Measurements from ENCODE around the gene SELENBP1. TPM values are rescaled to one million over a fixed set of nuclear protein-coding genes. Genes with fewer than 3 reads are reported as not detected.
A peak's percentile ranks its signal among the peaks of the same experiment; 100 is the strongest.

Gene SELENBP1
- total RNA-seq, 1 experiment from 2014 or later, result 7.8 TPM

DNA sequence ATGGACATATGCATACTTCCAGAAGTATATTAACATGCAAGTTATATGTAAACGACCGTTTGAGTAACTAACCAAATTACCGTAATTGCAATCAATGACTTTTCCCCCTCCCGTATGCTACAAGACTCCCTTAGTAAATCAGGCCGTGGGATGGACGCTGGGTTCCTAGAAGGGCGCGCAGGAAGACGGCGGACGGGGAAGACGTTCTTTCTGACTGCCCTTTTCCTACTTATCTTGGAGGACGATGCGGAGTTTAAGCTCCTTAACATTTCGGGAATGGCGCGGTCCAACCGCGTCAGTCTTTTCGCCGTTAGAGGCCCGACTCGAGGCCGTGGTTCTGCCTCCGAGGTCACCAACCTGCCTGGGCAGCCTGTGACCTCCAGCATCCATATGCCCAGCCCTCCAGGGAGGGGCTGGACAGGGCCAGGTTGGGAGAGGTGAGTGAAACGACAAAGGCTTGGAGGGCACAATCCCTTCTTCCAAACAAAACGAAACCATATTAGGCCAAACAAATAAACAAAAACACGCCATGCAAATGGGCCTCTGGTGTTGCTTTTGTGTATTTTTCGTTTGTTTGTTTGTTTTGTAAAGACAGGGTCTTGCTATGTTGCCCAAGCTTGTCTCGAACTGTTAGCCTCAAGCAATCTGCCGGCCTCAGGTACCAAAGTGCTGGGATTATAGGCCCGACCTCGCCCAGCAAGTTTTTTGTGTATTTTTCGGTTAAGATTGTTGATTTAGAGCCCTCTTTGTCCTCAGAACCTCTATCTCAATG, 44.4 kb downstream of the SELENBP1 start:
- peaks cover 14% of the 10 kb centered on the region for H3K4me1 Mint-ChIP-seq (ENCODE audit: low read depth, unreplicated experiment)
- no TSS peak for BruUV-seq (replicated peaks)
- H3K9me3 Mint-ChIP-seq (ENCODE audit: low read depth, unreplicated experiment), result no peaks in the 10 kb centered on the region
- peak; percentile 15 for DNase-seq
- no peaks in the 10 kb centered on the region for H3K27me3 Mint-ChIP-seq (ENCODE audit: unreplicated experiment)
- peak overlapping the region; percentile 92 for H3K27ac Mint-ChIP-seq (ENCODE audit: unreplicated experiment)
- intact Hi-C loops (cut with micrococcal nuclease; ENCODE audit: unreplicated experiment), result no loop called here
- CTCF ChIA-PET, result interaction anchor here (0.6 to 2.6 kb wide), 11 partner anchors 13 to 131 kb away, joined by 3 to 22 read pairs (median 5); partner anchors contain the start of genes PSMB4 and SELENBP1
- H3K36me3 Mint-ChIP-seq (ENCODE audit: insufficient read depth, unreplicated experiment), result peaks cover 40% of the 10 kb centered on the region
- TF ChIP-seq, protein P1, sequence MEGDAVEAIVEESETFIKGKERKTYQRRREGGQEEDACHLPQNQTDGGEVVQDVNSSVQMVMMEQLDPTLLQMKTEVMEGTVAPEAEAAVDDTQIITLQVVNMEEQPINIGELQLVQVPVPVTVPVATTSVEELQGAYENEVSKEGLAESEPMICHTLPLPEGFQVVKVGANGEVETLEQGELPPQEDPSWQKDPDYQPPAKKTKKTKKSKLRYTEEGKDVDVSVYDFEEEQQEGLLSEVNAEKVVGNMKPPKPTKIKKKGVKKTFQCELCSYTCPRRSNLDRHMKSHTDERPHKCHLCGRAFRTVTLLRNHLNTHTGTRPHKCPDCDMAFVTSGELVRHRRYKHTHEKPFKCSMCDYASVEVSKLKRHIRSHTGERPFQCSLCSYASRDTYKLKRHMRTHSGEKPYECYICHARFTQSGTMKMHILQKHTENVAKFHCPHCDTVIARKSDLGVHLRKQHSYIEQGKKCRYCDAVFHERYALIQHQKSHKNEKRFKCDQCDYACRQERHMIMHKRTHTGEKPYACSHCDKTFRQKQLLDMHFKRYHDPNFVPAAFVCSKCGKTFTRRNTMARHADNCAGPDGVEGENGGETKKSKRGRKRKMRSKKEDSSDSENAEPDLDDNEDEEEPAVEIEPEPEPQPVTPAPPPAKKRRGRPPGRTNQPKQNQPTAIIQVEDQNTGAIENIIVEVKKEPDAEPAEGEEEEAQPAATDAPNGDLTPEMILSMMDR (IDR thresholded peaks at IDR 0.05; ENCODE audit: unreplicated experiment), result no peak
- peak overlapping the region; percentile 90 for H3K4me3 Mint-ChIP-seq (ENCODE audit: low read depth, unreplicated experiment)

DNA sequence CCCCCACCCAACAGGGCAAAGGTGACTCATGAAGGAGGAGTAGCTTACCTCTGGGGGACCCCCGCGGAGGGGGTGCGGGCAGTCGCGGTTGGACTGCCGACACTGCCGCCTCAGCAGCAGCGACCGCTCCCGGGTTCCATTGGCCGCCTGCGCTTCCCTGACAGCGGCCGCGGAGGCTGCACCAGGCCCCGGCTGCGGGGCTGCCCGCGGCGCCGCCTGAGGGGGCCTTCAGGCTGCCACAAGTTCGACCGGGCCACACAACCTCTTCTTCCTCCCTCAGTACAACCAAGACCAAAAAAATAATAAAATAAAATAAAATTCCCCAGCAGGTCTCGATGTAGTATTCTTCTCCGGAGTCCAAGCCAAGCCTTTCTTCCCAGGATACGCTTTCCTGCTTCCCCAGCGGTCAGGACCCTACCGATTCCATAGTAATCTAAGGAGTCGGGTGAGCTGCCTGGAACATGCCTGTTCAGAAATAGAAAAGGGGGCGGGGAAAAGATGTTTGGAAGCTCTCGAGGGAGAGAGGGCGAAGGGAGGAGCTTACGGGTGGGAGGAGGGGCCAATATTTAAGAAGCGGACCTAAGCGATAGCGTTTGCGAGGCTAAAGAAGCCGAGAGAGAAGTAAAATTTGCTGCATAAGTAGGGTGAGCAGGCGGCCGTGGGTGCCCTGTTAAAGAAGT, 45.1 kb downstream of the SELENBP1 start, which contains the start of gene PI4KB:
TSS of gene PI4KB (minus strand) at position 194 of the 680 bp plus-strand sequence. CDS start 10,935 bp downstream, outside the sequence.
- no TSS peak for BruUV-seq (replicated peaks)
- peak within 1 kb of the TSS; percentile 90 for H3K4me3 Mint-ChIP-seq (ENCODE audit: low read depth, unreplicated experiment)
- peaks cover 14% of the 10 kb centered on the region for H3K4me1 Mint-ChIP-seq (ENCODE audit: low read depth, unreplicated experiment)
- H3K9me3 Mint-ChIP-seq (ENCODE audit: low read depth, unreplicated experiment), result no peaks in the 10 kb centered on the region
- H3K36me3 Mint-ChIP-seq (ENCODE audit: insufficient read depth, unreplicated experiment), result peaks cover 41% of the 10 kb centered on the region
- H3K27ac Mint-ChIP-seq (ENCODE audit: unreplicated experiment), result peak within 1 kb of the TSS; percentile 92
- no peaks in the 10 kb centered on the region for H3K27me3 Mint-ChIP-seq (ENCODE audit: unreplicated experiment)
- TF ChIP-seq, protein P1 (IDR thresholded peaks at IDR 0.05; ENCODE audit: unreplicated experiment), result no peak
- CTCF ChIA-PET, result interaction anchor here (0.6 to 2.6 kb wide), 11 partner anchors 14 to 1151 kb away, joined by 3 to 22 read pairs (median 4); partner anchors contain the start of genes PSMB4 and SELENBP1
- intact Hi-C loops (cut with micrococcal nuclease; ENCODE audit: unreplicated experiment), result no loop called here
- DNase-seq, result peak; percentile 96

DNA sequence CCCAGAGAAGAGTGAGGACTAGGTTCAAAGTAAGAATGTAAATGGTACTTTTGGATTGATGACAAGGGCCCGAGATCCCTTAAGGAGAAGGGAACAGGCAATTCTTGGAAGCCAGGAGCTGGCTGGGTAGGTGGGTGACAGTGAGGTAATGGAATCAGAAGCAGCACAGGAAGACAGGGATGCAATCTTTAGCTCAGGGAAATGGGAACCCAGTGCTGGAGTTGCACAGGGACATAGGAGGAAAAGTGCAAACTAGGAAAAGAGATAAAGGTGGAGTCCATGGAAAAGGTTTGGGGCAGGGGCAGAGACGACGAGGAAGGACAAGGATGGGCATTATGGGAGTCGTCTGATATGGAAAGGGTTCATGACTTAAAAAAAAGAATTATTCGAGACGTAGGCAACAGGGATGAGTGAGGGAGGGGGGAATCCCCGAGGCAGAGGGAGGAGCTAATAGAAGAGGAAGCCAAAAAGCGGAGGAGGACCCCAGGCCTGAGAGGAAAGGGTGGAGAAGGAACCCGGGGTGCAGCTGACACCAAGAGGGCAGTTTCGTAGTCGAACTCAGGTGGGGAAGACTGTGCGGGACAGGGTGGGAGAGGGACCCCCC, 45.8 kb downstream of the SELENBP1 start:
- TF ChIP-seq, protein P1 (IDR thresholded peaks at IDR 0.05; ENCODE audit: unreplicated experiment), result no peak
- DNase-seq, result peak; percentile 41
- CTCF ChIA-PET, result interaction anchor here (0.7 to 2.6 kb wide), 7 partner anchors 10 to 1150 kb away, joined by 3 to 22 read pairs (median 3); partner anchors contain the start of gene PSMB4
- intact Hi-C loops (cut with micrococcal nuclease; ENCODE audit: unreplicated experiment), result no loop called here
- Mint-ChIP-seq H3K27ac (ENCODE audit: unreplicated experiment) (peak overlapping the region; percentile 92), H3K36me3 (ENCODE audit: insufficient read depth, unreplicated experiment) (peaks cover 41% of the 10 kb centered on the region), H3K4me3 (ENCODE audit: low read depth, unreplicated experiment) (peak overlapping the region; percentile 90), H3K27me3 (ENCODE audit: unreplicated experiment) (no peaks in the 10 kb centered on the region), H3K9me3 (ENCODE audit: low read depth, unreplicated experiment) (no peaks in the 10 kb centered on the region), H3K4me1 (ENCODE audit: low read depth, unreplicated experiment) (peaks cover 14% of the 10 kb centered on the region)
- BruUV-seq (replicated peaks), result no TSS peak
